Measurements from ENCODE around the gene ADAM15.
A peak's percentile ranks its signal among the peaks of the same experiment; 100 is the strongest.

The ADAM15 gene

DNA sequence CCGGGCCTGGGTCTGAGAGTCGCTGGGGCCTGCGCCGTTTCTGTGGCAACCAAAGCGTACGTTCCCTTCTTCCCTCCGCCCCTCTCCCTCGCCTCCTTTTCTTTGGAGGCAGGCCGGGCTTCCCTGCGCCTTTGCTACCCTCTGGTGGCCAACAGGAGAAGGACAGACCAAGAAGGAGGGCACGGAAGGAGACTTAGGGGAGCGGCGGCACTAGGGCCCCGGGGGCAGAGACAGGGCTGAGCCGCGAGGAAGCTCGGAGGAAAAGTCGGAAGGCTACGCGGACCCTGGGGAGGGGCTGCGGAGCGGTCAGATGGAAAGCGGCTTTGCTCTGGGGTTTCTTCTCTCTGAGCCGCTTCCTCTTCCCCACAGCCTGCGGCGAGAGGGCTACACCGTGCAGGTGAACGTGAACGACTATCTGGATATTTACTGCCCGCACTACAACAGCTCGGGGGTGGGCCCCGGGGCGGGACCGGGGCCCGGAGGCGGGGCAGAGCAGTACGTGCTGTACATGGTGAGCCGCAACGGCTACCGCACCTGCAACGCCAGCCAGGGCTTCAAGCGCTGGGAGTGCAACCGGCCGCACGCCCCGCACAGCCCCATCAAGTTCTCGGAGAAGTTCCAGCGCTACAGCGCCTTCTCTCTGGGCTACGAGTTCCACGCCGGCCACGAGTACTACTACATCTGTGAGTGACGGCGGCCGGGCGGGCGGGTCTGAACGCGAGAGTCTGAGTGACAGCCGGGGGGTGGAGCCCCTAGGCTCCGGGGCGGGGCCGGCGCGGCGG is 33.8 kb downstream of the ADAM15 start:
- peak overlapping the region; percentile 89 for H3K4me3 Mint-ChIP-seq
- H3K27me3 Mint-ChIP-seq = peaks cover 38% of the 10 kb centered on the region
- H3K4me1 Mint-ChIP-seq = peaks cover 50% of the 10 kb centered on the region
- peaks cover 15% of the 10 kb centered on the region for H3K36me3 Mint-ChIP-seq (ENCODE audit: insufficient read depth)
- no peaks in the 10 kb centered on the region for H3K9me3 Mint-ChIP-seq
- H3K27ac Mint-ChIP-seq (ENCODE audit: low read depth) = peak overlapping the region; percentile 78
- peak; percentile 89 for DNase-seq (ENCODE audit: low spot score in 2 of 2)
- peak; percentile 82 for ATAC-seq (replicated peaks; ENCODE audit: extremely low read depth, poor library complexity, severe bottlenecking)

DNA sequence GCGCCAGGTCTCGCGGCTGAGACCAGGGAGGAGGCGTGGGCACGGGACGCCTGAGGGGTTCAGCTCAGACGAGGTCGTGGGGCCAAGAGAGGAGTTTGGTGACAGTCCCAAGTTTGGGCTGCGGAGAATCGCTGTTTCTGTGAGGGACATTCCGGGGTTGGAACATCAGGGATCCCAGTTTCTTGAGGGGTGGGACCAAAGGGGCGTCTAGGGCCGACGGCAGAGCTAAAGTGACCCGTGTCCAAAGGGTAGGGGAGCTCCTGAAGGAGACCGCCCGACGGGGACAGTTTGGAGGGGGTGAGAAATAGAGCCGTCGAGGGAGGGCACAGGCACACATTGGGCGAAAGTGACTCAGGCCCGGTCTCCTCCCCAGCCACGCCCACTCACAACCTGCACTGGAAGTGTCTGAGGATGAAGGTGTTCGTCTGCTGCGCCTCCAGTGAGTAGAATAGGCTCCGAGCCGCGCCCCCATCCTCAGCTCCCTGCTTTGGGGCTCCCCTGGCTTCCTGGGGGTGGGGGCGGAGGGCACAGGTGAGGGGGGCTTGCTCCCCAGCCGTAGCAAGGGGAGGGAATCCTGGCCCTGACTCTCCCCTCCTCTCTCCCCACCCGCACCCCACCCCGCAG is 34.5 kb downstream of the ADAM15 start:
- H3K27ac Mint-ChIP-seq (ENCODE audit: low read depth) = peak overlapping the region; percentile 78
- peaks cover 15% of the 10 kb centered on the region for H3K36me3 Mint-ChIP-seq (ENCODE audit: insufficient read depth)
- peak overlapping the region; percentile 89 for H3K4me3 Mint-ChIP-seq
- peak; percentile 49 to 53 for DNase-seq (ENCODE audit: low spot score in 2 of 2)
- ATAC-seq (replicated peaks; ENCODE audit: extremely low read depth, poor library complexity, severe bottlenecking) = peak; percentile 27
- peaks cover 44% of the 10 kb centered on the region for H3K4me1 Mint-ChIP-seq
- H3K27me3 Mint-ChIP-seq = peaks cover 36% of the 10 kb centered on the region
- H3K9me3 Mint-ChIP-seq = no peaks in the 10 kb centered on the region

DNA sequence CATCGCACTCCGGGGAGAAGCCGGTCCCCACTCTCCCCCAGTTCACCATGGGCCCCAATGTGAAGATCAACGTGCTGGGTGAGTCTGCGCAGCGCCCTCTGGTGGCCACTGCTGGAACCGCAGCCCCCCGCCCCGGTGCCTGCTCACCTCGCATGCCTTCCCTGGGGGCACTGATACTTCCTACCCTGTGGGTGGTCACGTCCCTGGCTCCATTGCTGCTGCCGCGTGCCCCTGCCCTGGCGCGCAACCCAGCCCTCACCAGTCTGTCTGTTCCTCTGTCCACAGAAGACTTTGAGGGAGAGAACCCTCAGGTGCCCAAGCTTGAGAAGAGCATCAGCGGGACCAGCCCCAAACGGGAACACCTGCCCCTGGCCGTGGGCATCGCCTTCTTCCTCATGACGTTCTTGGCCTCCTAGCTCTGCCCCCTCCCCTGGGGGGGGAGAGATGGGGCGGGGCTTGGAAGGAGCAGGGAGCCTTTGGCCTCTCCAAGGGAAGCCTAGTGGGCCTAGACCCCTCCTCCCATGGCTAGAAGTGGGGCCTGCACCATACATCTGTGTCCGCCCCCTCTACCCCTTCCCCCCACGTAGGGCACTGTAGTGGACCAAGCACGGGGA is 35.1 kb downstream of the ADAM15 start:
- ATAC-seq (replicated peaks; ENCODE audit: extremely low read depth, poor library complexity, severe bottlenecking) (peak; percentile 21), DNase-seq (ENCODE audit: low spot score in 2 of 2) (peak; percentile 74 to 88)
- H3K36me3 Mint-ChIP-seq (ENCODE audit: insufficient read depth) = peaks cover 15% of the 10 kb centered on the region
- H3K4me1 Mint-ChIP-seq = peaks cover 45% of the 10 kb centered on the region
- peak overlapping the region; percentile 89 for H3K4me3 Mint-ChIP-seq
- H3K27ac Mint-ChIP-seq (ENCODE audit: low read depth) = peak overlapping the region; percentile 78
- no peaks in the 10 kb centered on the region for H3K9me3 Mint-ChIP-seq
- peaks cover 33% of the 10 kb centered on the region for H3K27me3 Mint-ChIP-seq

- peaks cover 41% of the 10 kb centered on the region for H3K4me1 Mint-ChIP-seq
- H3K4me3 Mint-ChIP-seq = peak overlapping the region; percentile 18
- no peaks in the 10 kb centered on the region for H3K9me3 Mint-ChIP-seq
- DNase-seq (ENCODE audit: low spot score in 2 of 2) (no peak), ATAC-seq (replicated peaks; ENCODE audit: extremely low read depth, poor library complexity, severe bottlenecking) (no peak)
- H3K27me3 Mint-ChIP-seq = peaks cover 25% of the 10 kb centered on the region
- H3K27ac Mint-ChIP-seq (ENCODE audit: low read depth) = no peak overlapping the region
- peaks cover 14% of the 10 kb centered on the region for H3K36me3 Mint-ChIP-seq (ENCODE audit: insufficient read depth)
These were observed 35.9 kb downstream of the ADAM15 start for GRCh38 chr1:155086856-155087535.

DNA sequence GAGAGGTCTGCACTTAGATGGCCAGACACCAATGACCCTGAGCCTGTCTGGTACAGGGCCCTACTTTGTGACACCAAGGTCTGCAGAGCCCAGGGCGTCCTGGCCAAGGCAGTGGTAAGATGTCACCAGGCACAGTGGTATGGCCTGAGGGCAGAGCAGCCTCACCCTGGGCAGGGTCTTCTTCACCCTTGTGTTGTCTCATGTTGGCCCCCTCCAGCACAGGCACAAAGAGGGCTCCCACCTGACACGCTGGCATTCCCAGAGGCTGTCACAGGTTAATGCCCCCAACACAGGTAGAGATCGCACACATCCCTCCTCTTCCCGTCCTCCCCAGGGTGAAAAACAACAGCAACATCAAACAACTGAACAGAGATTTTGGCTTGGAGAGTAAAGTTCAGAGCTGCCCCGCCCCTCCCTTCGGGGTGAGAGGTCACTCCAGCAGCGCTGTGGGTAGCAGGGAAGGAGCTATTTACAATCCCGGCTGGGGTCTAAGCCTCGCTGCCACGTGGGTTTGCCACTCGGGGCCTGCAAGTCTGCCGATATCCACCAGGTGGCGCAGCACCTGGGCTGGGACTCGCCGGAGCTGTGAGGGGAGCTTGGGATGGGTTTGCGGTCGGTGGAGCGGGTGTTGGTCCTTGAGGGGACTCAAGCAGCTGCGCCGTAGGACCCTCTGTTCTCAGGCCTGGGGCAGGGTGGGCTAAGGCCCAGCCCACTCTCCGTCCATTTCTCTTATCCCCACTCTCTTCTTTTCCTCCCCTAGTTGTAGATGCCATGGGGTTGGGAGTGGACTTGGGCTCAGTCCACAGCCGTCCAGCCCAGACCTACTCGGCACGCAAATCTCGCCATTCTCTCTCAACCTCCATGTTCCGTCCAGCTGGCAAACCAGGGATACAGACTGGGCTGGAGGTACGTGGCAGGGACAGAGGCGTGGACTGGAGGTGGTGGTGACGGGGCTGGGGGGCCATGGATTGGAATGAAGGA is 40.2 kb downstream of the ADAM15 start:
- Mint-ChIP-seq H3K4me1 (peaks cover 5% of the 10 kb centered on the region), H3K27ac (ENCODE audit: low read depth) (no peak overlapping the region), H3K4me3 (no peak overlapping the region), H3K9me3 (no peaks in the 10 kb centered on the region), H3K27me3 (peaks cover 15% of the 10 kb centered on the region), H3K36me3 (ENCODE audit: insufficient read depth) (peaks cover 3% of the 10 kb centered on the region)
- DNase-seq (ENCODE audit: low spot score in 2 of 2) (peak; percentile 57 to 77), ATAC-seq (replicated peaks; ENCODE audit: extremely low read depth, poor library complexity, severe bottlenecking) (no peak)

- Mint-ChIP-seq H3K4me3 (no peak overlapping the region), H3K36me3 (ENCODE audit: insufficient read depth) (peaks cover 2% of the 10 kb centered on the region), H3K4me1 (peaks cover 5% of the 10 kb centered on the region), H3K9me3 (no peaks in the 10 kb centered on the region), H3K27me3 (peaks cover 16% of the 10 kb centered on the region), H3K27ac (ENCODE audit: low read depth) (no peak overlapping the region)
- DNase-seq (ENCODE audit: low spot score in 2 of 2) (no peak), ATAC-seq (replicated peaks; ENCODE audit: extremely low read depth, poor library complexity, severe bottlenecking) (no peak)
These were observed 41.0 kb downstream of the ADAM15 start for GRCh38 chr1:155092131-155092530.

GRCh38 chr1:155092641-155093040 is 41.5 kb downstream of the ADAM15 start:
- Mint-ChIP-seq H3K36me3 (ENCODE audit: insufficient read depth) (peaks cover 2% of the 10 kb centered on the region), H3K4me3 (no peak overlapping the region)

GRCh38 chr1:155093911-155094621 is 43.0 kb downstream of the ADAM15 start:
- ATAC-seq (replicated peaks; ENCODE audit: extremely low read depth, poor library complexity, severe bottlenecking) (no peak), DNase-seq (ENCODE audit: low spot score in 2 of 2) (no peak)
- no peak overlapping the region for H3K4me3 Mint-ChIP-seq
- peaks cover 16% of the 10 kb centered on the region for H3K27me3 Mint-ChIP-seq
- peaks cover 1% of the 10 kb centered on the region for H3K36me3 Mint-ChIP-seq (ENCODE audit: insufficient read depth)
- no peak overlapping the region for H3K27ac Mint-ChIP-seq (ENCODE audit: low read depth)
- H3K9me3 Mint-ChIP-seq = no peaks in the 10 kb centered on the region
- H3K4me1 Mint-ChIP-seq = peaks cover 5% of the 10 kb centered on the region

More at GRCh38 chr1:155092641-155093040, 41.5 kb downstream of the ADAM15 start:
- H3K27ac Mint-ChIP-seq (ENCODE audit: low read depth) = no peak overlapping the region
- ATAC-seq (replicated peaks; ENCODE audit: extremely low read depth, poor library complexity, severe bottlenecking) = no peak
- peaks cover 16% of the 10 kb centered on the region for H3K27me3 Mint-ChIP-seq
- peaks cover 5% of the 10 kb centered on the region for H3K4me1 Mint-ChIP-seq
- no peaks in the 10 kb centered on the region for H3K9me3 Mint-ChIP-seq
- DNase-seq (ENCODE audit: low spot score in 2 of 2) = no peak

- no peak overlapping the region for H3K4me3 Mint-ChIP-seq
- H3K27me3 Mint-ChIP-seq = peaks cover 16% of the 10 kb centered on the region
These were observed 43.5 kb downstream of the ADAM15 start for GRCh38 chr1:155094622-155094948.

GRCh38 chr1:155099331-155099730 is 48.2 kb downstream of the ADAM15 start:
- no peaks in the 10 kb centered on the region for H3K36me3 Mint-ChIP-seq (ENCODE audit: insufficient read depth)
- ATAC-seq (replicated peaks; ENCODE audit: extremely low read depth, poor library complexity, severe bottlenecking) (no peak), DNase-seq (ENCODE audit: low spot score in 2 of 2) (no peak)
- H3K9me3 Mint-ChIP-seq = no peaks in the 10 kb centered on the region
- H3K27me3 Mint-ChIP-seq = peaks cover 16% of the 10 kb centered on the region
- H3K4me3 Mint-ChIP-seq = no peak overlapping the region
- H3K4me1 Mint-ChIP-seq = no peaks in the 10 kb centered on the region
- H3K27ac Mint-ChIP-seq (ENCODE audit: low read depth) = no peak overlapping the region

More at GRCh38 chr1:155094622-155094948, 43.5 kb downstream of the ADAM15 start:
- Mint-ChIP-seq H3K27ac (ENCODE audit: low read depth) (no peak overlapping the region), H3K36me3 (ENCODE audit: insufficient read depth) (peaks cover 1% of the 10 kb centered on the region), H3K9me3 (no peaks in the 10 kb centered on the region), H3K4me1 (peaks cover 5% of the 10 kb centered on the region)
- no peak for DNase-seq (ENCODE audit: low spot score in 2 of 2)
- ATAC-seq (replicated peaks; ENCODE audit: extremely low read depth, poor library complexity, severe bottlenecking) = peak; percentile 24

DNA sequence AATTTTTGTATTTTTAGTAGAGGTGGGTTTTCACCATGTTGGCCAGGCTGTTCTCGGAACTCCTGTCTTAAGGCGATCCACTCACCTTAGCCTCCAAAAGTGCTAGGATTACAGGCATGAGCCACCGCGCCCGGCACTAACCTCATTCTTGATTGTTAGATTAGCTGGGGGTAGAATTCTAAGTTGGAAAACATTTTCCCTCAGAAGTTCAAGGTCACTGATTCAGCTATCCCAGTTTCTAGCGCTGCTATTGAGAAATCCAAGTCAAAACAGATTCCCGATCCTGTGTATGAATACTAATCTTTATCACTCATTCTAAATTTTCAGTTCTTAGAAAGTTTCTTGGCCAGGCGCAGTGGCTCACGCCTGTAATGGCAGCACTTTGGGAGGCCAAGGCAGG is 52.2 kb downstream of the ADAM15 start:
- Mint-ChIP-seq H3K4me1 (no peaks in the 10 kb centered on the region), H3K27me3 (peaks cover 10% of the 10 kb centered on the region), H3K9me3 (no peaks in the 10 kb centered on the region), H3K4me3 (no peak overlapping the region), H3K27ac (ENCODE audit: low read depth) (no peak overlapping the region), H3K36me3 (ENCODE audit: insufficient read depth) (no peaks in the 10 kb centered on the region)
- DNase-seq (ENCODE audit: low spot score in 2 of 2) = no peak
- no peak for ATAC-seq (replicated peaks; ENCODE audit: extremely low read depth, poor library complexity, severe bottlenecking)

Data from central memory CD8-positive, alpha-beta T cell (primary cell).